Keratinocyte (primary cell): ENCODE measurements around the gene DLG1. TPM values are rescaled to one million over a fixed set of nuclear protein-coding genes. Genes with fewer than 3 reads are reported as not detected.

ENCODE experiments used
- DNase-seq: peaks from one replicate; pipeline ENCODE4 v3.0.0-alpha.2; 2011; ENCODE audit warnings: low read depth, missing footprints, low spot score
- FAIRE-seq: peaks from 2 replicates; lab custom pipeline; 2011; peaks lifted over from hg19 to GRCh38; lab: Jason Lieb, UNC
- H2AFZ ChIP-seq: 2 replicates; pipeline ENCODE4 v1.6.0; 2012; ENCODE audit warnings: low read length, control low read depth, inconsistent platforms; ENCODE audit not compliant: control insufficient read depth
- H3K27ac ChIP-seq: 2 replicates; pipeline ENCODE4 v1.5.1; 2011; ENCODE audit warnings: low read length; ENCODE audit not compliant: control insufficient read depth, insufficient read depth
- H3K27me3 ChIP-seq: 3 replicates; pipeline ENCODE4 v1.6.0; 2011; ENCODE audit warnings: low read length; ENCODE audit not compliant: control insufficient read depth, insufficient read depth; ENCODE audit errors: extremely low read depth
- H3K36me3 ChIP-seq, 2 experiments: 2 replicates in 1 of 2; 3 replicates in 1 of 2; pipeline ENCODE4 v1.5.1; 2011; ENCODE audit warnings: low read length in 2 of 2, mild to moderate bottlenecking in 1 of 2; ENCODE audit not compliant: control insufficient read depth in 2 of 2, insufficient read depth in 2 of 2; ENCODE audit errors: extremely low read depth in 1 of 2
- H3K4me1 ChIP-seq: 3 replicates; pipeline ENCODE4 v1.5.1; 2011; ENCODE audit warnings: low read length; ENCODE audit not compliant: control insufficient read depth, insufficient read depth; ENCODE audit errors: extremely low read depth
- H3K4me2 ChIP-seq: 3 replicates; pipeline ENCODE4 v1.6.0; 2011; ENCODE audit warnings: low read depth, low read length; ENCODE audit not compliant: control insufficient read depth, insufficient read depth; ENCODE audit errors: extremely low read depth
- H3K4me3 ChIP-seq, 3 experiments: fragments of 200-600 bp in 1 of 3; sonication (generic) in 1 of 3; 2 replicates in 2 of 3; 3 replicates in 1 of 3; pipeline ENCODE4 v1.5.1; 2011 to 2016; ENCODE audit warnings: low read length in 3 of 3, mild to moderate bottlenecking in 3 of 3, control low read depth in 2 of 3, inconsistent platforms in 1 of 3, low read depth in 1 of 3, mixed read lengths in 1 of 3, mixed run types in 1 of 3, moderate library complexity in 1 of 3; ENCODE audit not compliant: control insufficient read depth in 2 of 3, insufficient read depth in 2 of 3; ENCODE audit errors: extremely low read depth in 1 of 3
- H3K79me2 ChIP-seq: 2 replicates; pipeline ENCODE4 v1.6.0; 2012; ENCODE audit warnings: low read length; ENCODE audit not compliant: control insufficient read depth, insufficient read depth
- H3K9ac ChIP-seq: 3 replicates; pipeline ENCODE4 v1.6.0; 2011; ENCODE audit warnings: low read length; ENCODE audit not compliant: control insufficient read depth, insufficient read depth; ENCODE audit errors: extremely low read depth
- H3K9me1 ChIP-seq: 3 replicates; pipeline ENCODE4 v1.6.0; 2011; ENCODE audit warnings: low read length; ENCODE audit not compliant: control insufficient read depth, insufficient read depth; ENCODE audit errors: extremely low read depth
- H3K9me3 ChIP-seq: 2 replicates; pipeline ENCODE4 v1.5.1; 2012; ENCODE audit warnings: low read depth, low read length; ENCODE audit not compliant: control insufficient read depth
- H4K20me1 ChIP-seq: 3 replicates; pipeline ENCODE4 v1.6.0; 2011; ENCODE audit warnings: low read length; ENCODE audit not compliant: control insufficient read depth, insufficient read depth; ENCODE audit errors: extremely low read depth
- EZH2 ChIP-seq: IDR thresholded peaks from one replicate; pipeline ENCODE4 v1.6.1; 2012; ENCODE audit warnings: inconsistent platforms, mild to moderate bottlenecking, low read length, moderate library complexity
- dilution Hi-C: fragments of 300-500 bp; cut with MboI; formaldehyde crosslinking; loops from one replicate; pipeline ENCODE4 v1.7.0; 2020; ENCODE audit warnings: low sequenced_read_pairs; ENCODE audit not compliant: extremely low pct_ligation_motif_present
- polyA plus RNA-seq, 5 experiments: library from polyadenylated mRNA; depleted of rRNA in 3 of 5; stranded (reverse) in 3 of 5; stranded (forward) in 1 of 5; unstranded in 1 of 5; fragments of >200 nt; gene quantifications; 1 replicate in 1 of 5; 2 replicates in 3 of 5; 3 replicates in 1 of 5; pipeline versions ENCODE4 v1.2.1 to v1.2.3, GENCODE V29; 2011 to 2012; ENCODE audit warnings: missing spikeins in 2 of 5, low read depth in 1 of 5, low replicate concordance in 1 of 5
- TF ChIP-seq, protein P1 (sequence below), 3 experiments: IDR thresholded peaks in 1 of 3; conservative IDR thresholded peaks in 1 of 3; optimal IDR thresholded peaks in 1 of 3; 2 replicates in 2 of 3; 3 replicates in 1 of 3; pipeline versions ENCODE3 to v1.5.1; 2011; ENCODE audit warnings: low read length in 3 of 3, mild to moderate bottlenecking in 3 of 3, moderate library complexity in 2 of 3, control low read depth in 1 of 3, inconsistent platforms in 1 of 3; ENCODE audit not compliant: insufficient read depth in 2 of 3; ENCODE audit errors: extremely low read depth in 1 of 3

The DLG1 gene
- polyA plus RNA-seq, 1 donor (not counting 4 experiments of a cell fraction or from before 2014, with no cell fraction given) = 139 TPM

DNA sequence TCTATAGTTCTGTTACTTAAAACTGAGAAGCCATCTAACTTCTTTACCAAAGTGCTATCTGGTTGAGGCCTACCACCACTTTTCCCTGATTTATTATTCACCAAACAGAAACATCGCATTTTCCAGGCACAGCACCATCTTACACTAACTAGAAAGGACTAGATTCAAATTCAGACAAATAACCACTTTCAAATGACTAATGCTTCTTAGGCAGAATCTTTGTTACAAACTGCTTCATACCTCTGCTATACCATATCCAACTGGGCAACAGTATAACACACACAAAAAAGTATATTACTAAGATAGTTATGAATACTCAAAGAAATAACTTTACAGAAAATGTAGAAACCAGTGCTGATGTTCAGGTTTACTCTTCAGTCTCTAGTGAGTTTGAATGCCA, 16.6 kb downstream of the DLG1 start:
- Histone ChIP-seq H3K9ac (no peak overlapping the region), H3K79me2 (peaks cover 95% of the 10 kb centered on the region), H4K20me1 (peaks cover 2% of the 10 kb centered on the region), H3K9me3 (no peaks in the 10 kb centered on the region), H3K4me3 (no peak overlapping the region), H3K9me1 (no peaks in the 10 kb centered on the region), H3K4me1 (no peaks in the 10 kb centered on the region), H2AFZ (no peak overlapping the region), H3K4me2 (no peak overlapping the region), H3K27me3 (no peaks in the 10 kb centered on the region), H3K36me3 (peaks cover 22 to 37% of the 10 kb centered on the region in 2 experiments), H3K27ac (no peak overlapping the region)
- TF ChIP-seq, protein P1, sequence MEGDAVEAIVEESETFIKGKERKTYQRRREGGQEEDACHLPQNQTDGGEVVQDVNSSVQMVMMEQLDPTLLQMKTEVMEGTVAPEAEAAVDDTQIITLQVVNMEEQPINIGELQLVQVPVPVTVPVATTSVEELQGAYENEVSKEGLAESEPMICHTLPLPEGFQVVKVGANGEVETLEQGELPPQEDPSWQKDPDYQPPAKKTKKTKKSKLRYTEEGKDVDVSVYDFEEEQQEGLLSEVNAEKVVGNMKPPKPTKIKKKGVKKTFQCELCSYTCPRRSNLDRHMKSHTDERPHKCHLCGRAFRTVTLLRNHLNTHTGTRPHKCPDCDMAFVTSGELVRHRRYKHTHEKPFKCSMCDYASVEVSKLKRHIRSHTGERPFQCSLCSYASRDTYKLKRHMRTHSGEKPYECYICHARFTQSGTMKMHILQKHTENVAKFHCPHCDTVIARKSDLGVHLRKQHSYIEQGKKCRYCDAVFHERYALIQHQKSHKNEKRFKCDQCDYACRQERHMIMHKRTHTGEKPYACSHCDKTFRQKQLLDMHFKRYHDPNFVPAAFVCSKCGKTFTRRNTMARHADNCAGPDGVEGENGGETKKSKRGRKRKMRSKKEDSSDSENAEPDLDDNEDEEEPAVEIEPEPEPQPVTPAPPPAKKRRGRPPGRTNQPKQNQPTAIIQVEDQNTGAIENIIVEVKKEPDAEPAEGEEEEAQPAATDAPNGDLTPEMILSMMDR (optimal IDR thresholded peaks at IDR 0.05 in 1 of 3, IDR thresholded peaks at IDR 0.05 in 1 of 3, conservative IDR thresholded peaks at IDR 0.05 in 1 of 3; ENCODE audit: extremely low read depth in 1 of 3, insufficient read depth in 2 of 3, low read length in 3 of 3) = no peak
- TF ChIP-seq EZH2 = no peak
- dilution Hi-C loops = no loop called here
- no peak for FAIRE-seq
- no peak for DNase-seq

DNA sequence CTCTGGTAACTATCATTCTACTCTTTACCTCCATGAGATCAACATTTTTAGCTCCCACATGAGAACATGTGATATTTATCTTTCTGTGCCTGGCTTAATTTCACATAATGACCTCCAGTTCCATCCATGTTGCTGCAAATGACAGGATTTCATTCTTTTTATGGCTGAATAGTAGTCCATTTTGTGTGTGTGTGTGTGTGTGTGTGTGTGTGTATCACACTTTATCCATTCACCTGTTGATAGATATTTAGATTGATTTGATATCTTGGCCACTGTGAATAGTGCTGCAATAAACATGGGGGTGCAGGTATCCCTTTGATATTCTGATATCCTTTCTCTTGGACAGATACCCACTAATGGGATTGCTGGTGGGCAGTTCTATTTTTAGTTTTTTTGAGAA, 18.3 kb downstream of the DLG1 start:
- Histone ChIP-seq H3K4me3 (no peak overlapping the region), H3K4me1 (no peaks in the 10 kb centered on the region), H4K20me1 (peaks cover 7% of the 10 kb centered on the region), H3K4me2 (no peak overlapping the region), H3K27me3 (no peaks in the 10 kb centered on the region), H2AFZ (no peak overlapping the region), H3K79me2 (peaks cover 94% of the 10 kb centered on the region), H3K9me3 (no peaks in the 10 kb centered on the region), H3K9ac (no peak overlapping the region), H3K27ac (no peak overlapping the region), H3K9me1 (no peaks in the 10 kb centered on the region), H3K36me3 (peaks cover 19 to 41% of the 10 kb centered on the region in 2 experiments)
- FAIRE-seq (no peak), DNase-seq (no peak)
- TF ChIP-seq, protein P1 (optimal IDR thresholded peaks at IDR 0.05 in 1 of 3, IDR thresholded peaks at IDR 0.05 in 1 of 3, conservative IDR thresholded peaks at IDR 0.05 in 1 of 3; ENCODE audit: extremely low read depth in 1 of 3, insufficient read depth in 2 of 3, low read length in 3 of 3) = no peak
- TF ChIP-seq EZH2 = no peak
- dilution Hi-C loops = no loop called here
